Measurements from ENCODE around the gene CDK18. TPM values are rescaled to one million over a fixed set of nuclear protein-coding genes. Genes with fewer than 3 reads are reported as not detected.
A peak's percentile ranks its signal among the peaks of the same experiment; 100 is the strongest.

The CDK18 gene
- 10 to 100 TPM; 47.1 to 80.7 TPM for total RNA-seq
- 10 to 100 TPM; 14.8 to 19.1 TPM for polyA plus RNA-seq
- long read RNA-seq, donor 1, partial matches to known transcripts, result 3 of 27 reads
- long read RNA-seq, donor 1, other reads (novel, unspliced or antisense), result 17 of 27 reads
- long read RNA-seq, donor 2, partial matches to known transcripts, result 8 of 39 reads
- long read RNA-seq, donor 2, other reads (novel, unspliced or antisense), result 25 of 39 reads

DNA sequence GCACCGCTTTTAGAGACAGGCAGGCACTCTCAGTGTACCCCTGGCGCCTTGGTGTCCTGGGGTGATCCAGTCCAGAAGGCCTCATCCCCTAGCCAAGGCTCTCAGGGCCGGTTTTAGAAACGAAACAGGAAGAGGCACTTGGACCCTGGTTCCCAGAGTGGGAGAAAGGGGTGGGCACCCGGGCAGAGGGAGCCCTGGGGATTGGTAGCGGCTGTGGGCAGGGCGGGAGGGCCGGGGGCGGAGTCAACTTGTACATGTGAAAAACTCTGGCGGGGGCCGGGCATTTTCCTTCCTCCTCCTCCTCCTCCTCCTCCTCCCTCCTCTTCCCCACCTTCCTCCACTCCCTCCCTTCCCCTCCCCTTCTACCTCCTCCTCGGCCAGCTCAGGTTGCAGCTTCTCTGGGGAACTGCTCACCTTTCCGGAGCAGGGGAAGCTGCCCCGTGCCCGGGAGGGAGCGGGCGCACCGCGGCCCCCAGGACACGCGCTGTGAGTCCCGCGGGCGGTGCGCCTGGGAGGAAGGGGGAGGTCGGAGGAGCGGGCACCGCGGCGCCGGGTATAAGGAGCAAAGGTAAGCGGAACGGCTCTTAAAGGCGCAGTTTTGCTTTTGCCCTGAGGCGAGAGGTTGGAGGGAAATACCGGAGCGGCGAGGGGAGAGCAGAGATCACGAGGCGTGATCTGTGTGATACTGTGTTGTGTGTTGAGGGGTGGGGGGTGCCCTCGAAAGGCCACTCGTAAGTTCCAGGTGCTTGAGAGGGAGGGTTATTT is at the start of gene CDK18:
Gene CDK18 (plus strand): TSS at position 359 of the 765 bp plus-strand sequence. CDS start 18,499 bp downstream, outside the sequence.
- peak within 1 kb of the TSS in 1 of 2 donors; percentile 32 for H3K27ac ChIP-seq (ENCODE audit: low read depth in 1 of 2, low read length in 2 of 2)
- intact Hi-C loops (cut with DNase I), result no loop called here
- H3K27me3 ChIP-seq (ENCODE audit: control insufficient read depth in 1 of 2, insufficient read depth in 2 of 2, low read length in 1 of 2), result no peaks in the 10 kb centered on the region
- 4 to 5% methylated on average over 37 to 42 of the region's 42 CpGs for WGBS, 2 donors
- no peaks in the 10 kb centered on the region for H3K36me3 ChIP-seq (ENCODE audit: control insufficient read depth in 1 of 2, insufficient read depth in 2 of 2, low read length in 1 of 2)
- H3K4me3 ChIP-seq (ENCODE audit: low read length in 2 of 2), result peak within 1 kb of the TSS; percentile 38 to 85
- ATAC-seq (ENCODE audit: low FRiP score) (peak; percentile 70), DNase-seq (peak; percentile 91 to 92)
- no peaks in the 10 kb centered on the region for H3K9me3 ChIP-seq (ENCODE audit: control insufficient read depth, low read length)
- H3K4me1 ChIP-seq (ENCODE audit: control insufficient read depth in 1 of 2, insufficient read depth in 2 of 2, low read length in 2 of 2), result no peaks in the 10 kb centered on the region

DNA sequence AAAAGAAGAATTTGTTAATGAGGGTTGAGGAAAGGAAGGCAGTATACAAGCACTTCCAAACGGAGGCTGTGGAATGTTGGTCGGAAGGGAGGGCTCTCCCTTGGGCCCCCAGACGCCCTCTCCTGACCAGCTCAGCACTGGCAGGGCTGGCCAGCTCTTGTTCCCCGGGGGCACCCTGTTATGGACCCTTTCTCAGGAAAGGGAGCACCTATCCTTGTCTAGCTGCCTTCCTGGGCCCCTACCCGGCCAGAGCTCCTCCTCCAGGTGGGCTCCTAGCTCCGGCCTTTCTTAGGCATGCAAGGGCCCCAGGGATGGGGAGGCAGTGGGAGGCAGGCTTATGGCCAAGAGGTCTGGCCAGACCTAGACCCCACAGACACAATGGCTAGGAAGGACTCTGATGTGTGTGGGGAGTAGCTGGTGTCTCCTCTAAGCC is 49.5 kb upstream of the CDK18 start:
- no peaks in the 10 kb centered on the region for H3K9me3 ChIP-seq (ENCODE audit: control insufficient read depth, low read length)
- ATAC-seq (ENCODE audit: low FRiP score), result no peak
- no peaks in the 10 kb centered on the region for H3K27me3 ChIP-seq (ENCODE audit: control insufficient read depth in 1 of 2, insufficient read depth in 2 of 2, low read length in 1 of 2)
- intact Hi-C loops (cut with DNase I), result no loop called here
- H3K27ac ChIP-seq (ENCODE audit: low read depth in 1 of 2, low read length in 2 of 2), result no peak overlapping the region
- H3K4me3 ChIP-seq (ENCODE audit: low read length in 2 of 2), result no peak overlapping the region
- H3K4me1 ChIP-seq (ENCODE audit: control insufficient read depth in 1 of 2, insufficient read depth in 2 of 2, low read length in 2 of 2), result no peaks in the 10 kb centered on the region
- no peaks in the 10 kb centered on the region for H3K36me3 ChIP-seq (ENCODE audit: control insufficient read depth in 1 of 2, insufficient read depth in 2 of 2, low read length in 1 of 2)
- WGBS, 2 donors, result 13 to 16% methylated on average over 6 of the region's 6 CpGs
- no peak for DNase-seq

DNA sequence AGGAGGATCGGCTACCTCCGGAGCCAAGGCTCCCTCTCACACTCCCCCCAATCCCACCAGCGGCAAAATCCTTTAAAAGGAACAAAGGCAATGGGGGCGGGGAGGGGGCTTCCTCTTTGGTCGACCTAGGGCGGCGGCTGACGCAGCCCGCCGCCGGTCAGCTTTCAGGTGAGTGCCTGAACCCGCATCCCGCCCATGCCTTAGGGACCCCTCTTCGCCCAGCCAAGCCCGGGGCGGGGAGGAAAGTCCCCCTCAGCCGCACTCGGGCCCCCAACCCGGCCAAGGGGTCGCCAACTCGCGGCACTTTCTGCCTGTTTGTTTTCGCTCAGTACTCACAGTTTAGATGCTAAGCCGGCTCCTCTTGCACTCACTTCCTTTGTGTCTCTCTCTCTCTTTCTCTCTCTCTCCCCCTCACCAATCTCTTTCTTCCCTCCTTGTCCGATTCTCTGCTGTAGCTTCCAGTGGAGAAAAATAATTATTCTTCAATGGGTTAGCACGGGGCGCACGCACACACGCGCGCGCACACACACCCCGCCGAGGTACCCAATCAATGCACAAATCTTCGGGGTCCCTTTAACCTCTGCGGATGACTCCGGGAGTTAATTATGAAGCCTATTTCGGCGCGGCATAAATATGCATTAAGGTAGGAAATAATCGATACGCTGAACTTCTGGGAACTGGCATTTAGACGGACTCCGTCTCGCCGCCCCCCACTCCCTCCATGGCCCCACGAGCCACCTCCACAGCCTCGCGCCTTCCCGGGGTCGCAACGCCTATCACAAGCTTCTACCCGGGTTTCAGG is 48.7 kb upstream of the CDK18 start, which contains the start of gene BLACAT1:
Gene BLACAT1 (minus strand): TSS at position 465 of the 802 bp plus-strand sequence.
- no peaks in the 10 kb centered on the region for H3K27me3 ChIP-seq (ENCODE audit: control insufficient read depth in 1 of 2, insufficient read depth in 2 of 2, low read length in 1 of 2)
- H3K4me3 ChIP-seq (ENCODE audit: low read length in 2 of 2), result no peak within 1 kb of the TSS
- no peaks in the 10 kb centered on the region for H3K36me3 ChIP-seq (ENCODE audit: control insufficient read depth in 1 of 2, insufficient read depth in 2 of 2, low read length in 1 of 2)
- H3K9me3 ChIP-seq (ENCODE audit: control insufficient read depth, low read length), result no peaks in the 10 kb centered on the region
- H3K27ac ChIP-seq (ENCODE audit: low read depth in 1 of 2, low read length in 2 of 2), result no peak within 1 kb of the TSS
- DNase-seq (no peak), ATAC-seq (ENCODE audit: low FRiP score) (no peak)
- intact Hi-C loops (cut with DNase I), result no loop called here
- H3K4me1 ChIP-seq (ENCODE audit: control insufficient read depth in 1 of 2, insufficient read depth in 2 of 2, low read length in 2 of 2), result no peaks in the 10 kb centered on the region
- 3% methylated on average over 53 of the region's 53 CpGs for WGBS, 2 donors

DNA sequence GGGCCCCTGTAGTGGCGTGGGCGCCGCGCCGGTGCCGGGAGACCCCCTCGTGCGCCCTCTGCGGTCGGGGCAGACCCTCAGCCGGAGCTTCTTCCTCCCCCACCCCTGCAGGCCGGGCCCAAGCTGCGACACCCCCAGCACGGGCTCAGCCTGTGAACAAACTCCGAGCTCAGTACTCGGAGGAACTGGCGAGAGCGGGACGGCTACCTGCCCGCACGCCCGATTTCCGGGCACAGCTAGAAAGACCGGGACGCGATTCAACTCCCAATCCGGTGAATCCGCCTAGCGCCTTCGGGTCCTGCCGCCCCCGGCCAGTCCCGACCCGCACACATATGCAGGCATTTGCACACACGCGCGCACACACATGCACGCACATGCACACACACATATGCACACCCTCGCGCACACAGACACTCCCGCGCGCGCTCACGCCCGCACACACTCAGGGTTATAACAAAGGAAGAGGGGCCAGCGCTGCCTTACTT is 48.0 kb upstream of the CDK18 start:
- Histone ChIP-seq H3K4me1 (ENCODE audit: control insufficient read depth in 1 of 2, insufficient read depth in 2 of 2, low read length in 2 of 2) (no peaks in the 10 kb centered on the region), H3K27ac (ENCODE audit: low read depth in 1 of 2, low read length in 2 of 2) (no peak overlapping the region), H3K27me3 (ENCODE audit: control insufficient read depth in 1 of 2, insufficient read depth in 2 of 2, low read length in 1 of 2) (no peaks in the 10 kb centered on the region), H3K9me3 (ENCODE audit: control insufficient read depth, low read length) (no peaks in the 10 kb centered on the region), H3K4me3 (ENCODE audit: low read length in 2 of 2) (no peak overlapping the region), H3K36me3 (ENCODE audit: control insufficient read depth in 1 of 2, insufficient read depth in 2 of 2, low read length in 1 of 2) (no peaks in the 10 kb centered on the region)
- ATAC-seq (ENCODE audit: low FRiP score) (no peak), DNase-seq (no peak)
- 1 to 2% methylated on average over 44 to 47 of the region's 47 CpGs for WGBS, 2 donors
- intact Hi-C loops (cut with DNase I), result no loop called here

DNA sequence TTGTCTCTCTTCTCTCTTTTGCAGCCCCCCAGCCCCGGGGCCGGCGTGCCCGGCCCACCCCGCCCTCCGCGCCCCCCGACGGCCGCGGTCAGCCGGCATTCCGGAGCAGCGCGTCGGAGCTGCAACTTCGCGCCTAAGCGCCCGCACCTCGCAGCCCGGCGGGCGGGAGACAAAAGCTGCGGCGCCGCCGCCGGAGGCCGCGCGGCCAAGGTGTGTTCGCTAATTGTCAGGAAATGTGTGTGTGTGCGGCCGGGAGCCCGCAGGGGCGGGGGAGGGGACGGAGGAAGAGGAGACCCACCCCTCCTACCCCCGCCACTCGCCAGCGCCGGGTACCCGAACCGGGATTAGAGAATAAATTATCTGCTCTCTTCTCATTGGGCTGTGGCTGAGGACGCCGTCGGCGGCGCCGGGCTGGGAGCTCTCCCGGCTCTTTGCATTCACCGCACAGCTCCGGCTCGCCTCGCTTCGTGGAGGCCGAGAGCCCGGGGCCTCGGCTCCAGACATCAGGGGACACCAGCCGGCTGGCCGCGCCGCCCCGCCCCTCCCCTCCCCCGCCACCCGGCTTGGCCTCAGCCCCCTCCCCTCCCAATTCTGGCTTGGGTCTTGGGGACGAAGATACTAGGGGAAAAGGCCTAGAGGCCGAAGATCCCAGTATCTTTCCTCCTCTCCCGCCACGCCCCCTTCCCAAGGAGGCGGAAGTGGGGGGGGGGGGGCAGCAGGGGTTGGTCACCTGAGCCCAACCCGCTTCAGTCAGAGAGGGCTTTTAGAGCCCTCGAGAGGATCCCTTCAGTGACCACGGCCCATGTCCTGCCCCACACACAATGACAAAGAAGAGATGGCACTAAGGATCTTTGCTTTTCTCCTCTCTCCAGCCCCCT is 47.4 kb upstream of the CDK18 start:
- WGBS, 2 donors, result 2% methylated on average over 61 to 72 of the region's 74 CpGs
- H3K27me3 ChIP-seq (ENCODE audit: control insufficient read depth in 1 of 2, insufficient read depth in 2 of 2, low read length in 1 of 2), result no peaks in the 10 kb centered on the region
- ATAC-seq (ENCODE audit: low FRiP score) (no peak), DNase-seq (no peak)
- no peaks in the 10 kb centered on the region for H3K9me3 ChIP-seq (ENCODE audit: control insufficient read depth, low read length)
- H3K27ac ChIP-seq (ENCODE audit: low read depth in 1 of 2, low read length in 2 of 2), result no peak overlapping the region
- H3K36me3 ChIP-seq (ENCODE audit: control insufficient read depth in 1 of 2, insufficient read depth in 2 of 2, low read length in 1 of 2), result no peaks in the 10 kb centered on the region
- intact Hi-C loops (cut with DNase I), result no loop called here
- no peaks in the 10 kb centered on the region for H3K4me1 ChIP-seq (ENCODE audit: control insufficient read depth in 1 of 2, insufficient read depth in 2 of 2, low read length in 2 of 2)
- no peak overlapping the region for H3K4me3 ChIP-seq (ENCODE audit: low read length in 2 of 2)

DNA sequence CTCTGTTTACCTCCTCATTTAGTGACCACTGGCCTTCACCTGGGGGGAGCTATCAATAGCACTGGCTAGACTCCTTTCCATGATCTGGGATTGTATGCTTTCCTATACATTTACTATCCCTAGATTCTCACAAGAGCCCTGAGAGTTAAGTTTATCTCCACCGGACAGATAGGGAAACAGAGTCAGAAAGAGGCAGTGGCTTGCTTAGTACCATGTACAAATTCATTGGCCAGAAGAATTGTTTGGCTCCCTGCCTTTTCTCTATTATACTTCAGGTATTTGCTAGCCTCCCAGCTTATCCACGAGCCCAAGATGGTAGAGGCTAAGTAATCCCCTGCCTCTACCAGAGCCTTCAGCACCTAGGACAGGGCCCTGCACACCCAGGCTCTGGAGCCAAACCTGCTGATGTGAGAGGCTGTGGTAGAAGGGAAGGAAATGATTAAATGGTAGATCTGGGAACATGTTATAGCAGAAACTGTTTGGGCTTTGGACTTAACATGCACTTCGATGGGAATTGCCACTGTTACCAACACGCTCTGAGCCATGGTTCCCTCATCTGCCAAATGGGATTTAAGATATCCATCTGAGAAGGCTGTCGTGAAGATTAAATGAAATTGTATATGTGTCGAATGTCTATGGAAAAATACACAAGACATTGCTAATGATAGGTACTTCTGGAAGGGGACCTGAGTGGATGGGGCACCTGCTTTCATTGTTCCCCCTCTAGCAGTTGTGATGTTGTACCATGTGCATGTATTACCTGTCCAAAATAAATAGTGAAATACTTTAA is 45.5 kb upstream of the CDK18 start:
- no peaks in the 10 kb centered on the region for H3K36me3 ChIP-seq (ENCODE audit: control insufficient read depth in 1 of 2, insufficient read depth in 2 of 2, low read length in 1 of 2)
- no peak for DNase-seq
- no peaks in the 10 kb centered on the region for H3K27me3 ChIP-seq (ENCODE audit: control insufficient read depth in 1 of 2, insufficient read depth in 2 of 2, low read length in 1 of 2)
- 46 to 47% methylated on average over 6 of the region's 6 CpGs for WGBS, 2 donors
- H3K27ac ChIP-seq (ENCODE audit: low read depth in 1 of 2, low read length in 2 of 2), result no peak overlapping the region
- H3K4me1 ChIP-seq (ENCODE audit: control insufficient read depth in 1 of 2, insufficient read depth in 2 of 2, low read length in 2 of 2), result no peaks in the 10 kb centered on the region
- intact Hi-C loops (cut with DNase I), result no loop called here
- no peak for ATAC-seq (ENCODE audit: low FRiP score)
- no peak overlapping the region for H3K4me3 ChIP-seq (ENCODE audit: low read length in 2 of 2)
- H3K9me3 ChIP-seq (ENCODE audit: control insufficient read depth, low read length), result no peaks in the 10 kb centered on the region

DNA sequence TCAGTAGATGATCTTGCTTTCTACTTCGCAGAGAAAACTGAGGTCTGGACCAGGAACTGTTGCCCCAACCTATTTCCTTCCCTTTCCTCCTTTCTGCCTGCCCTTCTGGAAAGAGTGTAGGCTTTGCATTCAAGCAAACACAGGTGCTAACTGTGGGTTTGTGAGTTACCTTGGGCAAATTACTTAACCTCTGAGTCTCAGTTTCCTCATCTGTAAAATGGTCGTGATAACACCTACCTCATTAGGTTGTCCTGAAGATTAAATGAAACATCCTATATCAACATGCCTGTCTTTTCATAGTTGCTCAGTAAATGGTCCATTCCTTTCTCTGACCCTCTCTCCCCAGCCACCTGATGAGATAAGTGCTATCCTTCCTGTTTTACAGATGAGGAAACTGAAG is 39.1 kb upstream of the CDK18 start:
- DNase-seq, result no peak
- intact Hi-C loops (cut with DNase I), result no loop called here
- WGBS, 2 donors, result 45 to 88% methylated on average over 2 of the region's 2 CpGs

More for the DNA sequence above, 39.1 kb upstream of the CDK18 start:
- Histone ChIP-seq H3K4me1 (ENCODE audit: control insufficient read depth in 1 of 2, insufficient read depth in 2 of 2, low read length in 2 of 2) (no peaks in the 10 kb centered on the region), H3K27ac (ENCODE audit: low read depth in 1 of 2, low read length in 2 of 2) (no peak overlapping the region), H3K36me3 (ENCODE audit: control insufficient read depth in 1 of 2, insufficient read depth in 2 of 2, low read length in 1 of 2) (no peaks in the 10 kb centered on the region), H3K9me3 (ENCODE audit: control insufficient read depth, low read length) (no peaks in the 10 kb centered on the region), H3K4me3 (ENCODE audit: low read length in 2 of 2) (no peak overlapping the region), H3K27me3 (ENCODE audit: control insufficient read depth in 1 of 2, insufficient read depth in 2 of 2, low read length in 1 of 2) (no peaks in the 10 kb centered on the region)
- ATAC-seq (ENCODE audit: low FRiP score), result no peak
